Left cardiac atrium (tissue), 4 donors: ENCODE results near the gene MRPL10. TPM values are rescaled to one million over a fixed set of nuclear protein-coding genes. Genes with fewer than 3 reads are reported as not detected.

ENCODE experiments used
- ATAC-seq, 2 donors: fragments of 200-7000 bp; cut with Tn5 transposase; one replicate each; pipeline ENCODE4 v1.9.1; 2020; ENCODE audit warnings: mild to moderate bottlenecking in 2 of 2, moderate library complexity in 2 of 2
- DNase-seq: peaks from one replicate; pipeline ENCODE4 v3.0.0-alpha.2; 2020
- intact Hi-C, 2 donors: fragments of 100-400 bp; cut with DNase I; formaldehyde crosslinking; loops; one replicate each; pipeline versions ENCODE4 v1.14.1 to v1.15.1; 2022 to 2023
- total RNA-seq, 2 donors: library from RNA; stranded (reverse); fragmentation: NEBNext Ultra II Directional; extraction: Animal tissue kit (Norgen Biotek cat#: 25700); gene quantifications; one replicate each; pipeline ENCODE4 v1.2.1, GENCODE V29; 2021
- donor health status: DM: no; HTN: yes; CAD: no.
- donor health status: DM: no; HTN: yes; CAD: no; lungs with severe emphysema.
- donor health status: DM: yes; HTN: yes; CAD: no.
- donor health status: Dilated cardiomyopathy.

Gene MRPL10
- total RNA-seq, 2 donors from 2014 or later = 33.9 to 38.8 TPM

DNA sequence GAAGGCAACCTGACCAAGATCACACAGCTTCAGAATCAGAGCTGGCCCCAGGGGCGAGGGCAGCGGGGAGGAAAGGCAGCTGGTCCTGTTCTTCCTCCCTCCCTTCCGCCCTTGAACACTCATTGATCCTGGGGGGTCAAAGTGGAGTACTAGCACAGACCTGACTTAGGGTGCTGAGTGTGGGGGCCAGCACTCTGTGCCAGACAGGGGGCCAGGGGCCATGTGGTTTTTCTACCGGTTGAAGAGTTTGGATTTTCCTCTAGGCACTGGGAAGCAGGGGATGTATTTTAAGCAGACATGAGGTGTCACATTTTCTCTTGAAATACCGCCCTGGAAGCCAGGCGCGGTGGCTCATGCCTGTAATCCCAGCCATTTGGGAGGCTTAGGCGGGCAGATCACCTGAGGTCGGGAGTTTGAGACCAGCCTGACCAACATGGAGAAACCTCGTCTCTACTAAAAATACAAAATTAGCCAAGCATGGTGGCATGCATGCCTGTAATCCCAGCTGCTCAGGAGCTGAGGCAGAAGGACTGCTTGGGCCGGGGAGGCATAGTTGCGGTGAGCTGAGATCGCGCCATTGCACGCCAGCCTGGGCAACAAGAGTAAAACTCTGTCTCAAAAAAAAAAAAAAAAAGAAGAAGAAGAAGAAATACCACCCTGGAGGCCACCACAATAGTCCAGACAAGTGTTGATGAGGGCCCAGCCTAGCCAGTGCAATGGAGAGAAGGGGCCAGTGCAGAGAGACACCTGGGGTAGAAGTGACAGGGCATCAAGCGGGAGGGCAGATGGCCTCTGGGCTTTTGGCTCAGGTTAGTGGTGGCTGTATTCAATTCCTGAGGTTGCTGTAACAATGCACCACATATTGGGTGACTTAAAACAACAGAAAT is 25.1 kb downstream of the MRPL10 start:
- DNase-seq = no peak
- intact Hi-C loops = loop anchor here in 1 of 2 donors (10.0 kb wide), 1 partner anchor 141 kb away; no protein-coding TSS in a partner anchor
- ATAC-seq = no peak

DNA sequence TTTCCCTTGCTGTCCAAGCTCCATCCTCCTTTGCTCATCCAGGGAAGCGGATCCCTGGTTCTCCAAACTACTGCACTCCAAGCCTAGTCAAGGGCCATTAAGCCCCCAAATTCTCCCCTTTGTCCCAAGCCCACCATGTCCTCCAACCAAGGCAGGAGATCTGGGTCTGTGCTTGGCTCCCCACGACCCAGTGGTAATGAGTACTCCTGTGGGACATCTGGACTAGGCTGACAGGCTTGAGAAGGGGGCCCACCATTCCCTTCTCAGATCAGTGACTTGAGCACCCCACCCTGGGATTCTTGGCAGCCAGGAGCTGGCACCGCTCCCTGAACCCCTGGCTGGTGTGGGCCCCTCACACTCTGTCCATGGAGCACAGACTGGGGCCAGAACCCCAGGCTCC is 26.9 kb downstream of the MRPL10 start:
- ATAC-seq (no peak), DNase-seq (no peak)
- intact Hi-C loops = loop anchor here (5.0 to 10.0 kb wide), 2 partner anchors 107 to 140 kb away; no protein-coding TSS in a partner anchor

DNA sequence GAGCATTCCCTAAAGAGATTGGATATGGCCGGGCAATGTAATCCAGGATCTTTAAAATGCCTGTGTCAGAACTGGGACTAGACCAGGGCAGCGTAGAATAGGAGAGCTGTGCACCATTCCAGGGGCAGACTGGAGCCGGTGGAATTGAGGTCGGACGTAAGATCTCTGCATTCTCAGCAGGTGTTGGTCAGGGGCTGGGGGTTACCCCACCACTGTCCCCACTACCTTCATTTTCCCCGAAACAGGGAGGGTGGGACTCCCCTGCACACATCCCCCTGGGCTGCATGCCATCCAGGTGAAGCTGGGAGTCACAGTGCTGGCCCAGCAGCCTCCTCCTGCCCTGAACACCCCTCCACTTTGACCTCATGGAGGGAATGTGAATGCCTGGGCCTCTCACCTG is 27.6 kb downstream of the MRPL10 start:
- intact Hi-C loops = loop anchor here (5.0 to 10.0 kb wide), 2 partner anchors 106 to 139 kb away; no protein-coding TSS in a partner anchor
- DNase-seq (no peak), ATAC-seq (no peak)

DNA sequence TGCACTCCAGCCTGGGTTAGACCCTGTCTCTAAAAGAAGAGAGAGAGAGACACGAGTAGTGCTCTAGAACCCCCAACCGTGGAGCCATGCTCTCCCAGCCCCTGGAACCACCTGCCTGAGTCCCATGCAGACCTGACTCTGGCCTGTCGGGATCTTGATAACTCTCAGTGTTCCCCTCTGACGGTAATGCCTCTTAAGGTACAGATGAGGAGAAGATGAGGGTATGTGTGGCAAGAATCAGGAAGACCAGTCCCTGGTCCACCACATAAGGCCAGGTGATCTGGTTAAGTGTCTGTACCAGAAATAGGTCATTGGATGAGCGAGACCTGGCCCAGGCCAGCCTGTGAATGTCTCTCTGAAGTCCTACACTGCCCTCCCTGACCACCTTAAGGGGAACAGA is 28.1 kb downstream of the MRPL10 start:
- ATAC-seq (no peak), DNase-seq (no peak)
- intact Hi-C loops = loop anchor here (5.0 to 10.0 kb wide), 2 partner anchors 106 to 138 kb away; no protein-coding TSS in a partner anchor

DNA sequence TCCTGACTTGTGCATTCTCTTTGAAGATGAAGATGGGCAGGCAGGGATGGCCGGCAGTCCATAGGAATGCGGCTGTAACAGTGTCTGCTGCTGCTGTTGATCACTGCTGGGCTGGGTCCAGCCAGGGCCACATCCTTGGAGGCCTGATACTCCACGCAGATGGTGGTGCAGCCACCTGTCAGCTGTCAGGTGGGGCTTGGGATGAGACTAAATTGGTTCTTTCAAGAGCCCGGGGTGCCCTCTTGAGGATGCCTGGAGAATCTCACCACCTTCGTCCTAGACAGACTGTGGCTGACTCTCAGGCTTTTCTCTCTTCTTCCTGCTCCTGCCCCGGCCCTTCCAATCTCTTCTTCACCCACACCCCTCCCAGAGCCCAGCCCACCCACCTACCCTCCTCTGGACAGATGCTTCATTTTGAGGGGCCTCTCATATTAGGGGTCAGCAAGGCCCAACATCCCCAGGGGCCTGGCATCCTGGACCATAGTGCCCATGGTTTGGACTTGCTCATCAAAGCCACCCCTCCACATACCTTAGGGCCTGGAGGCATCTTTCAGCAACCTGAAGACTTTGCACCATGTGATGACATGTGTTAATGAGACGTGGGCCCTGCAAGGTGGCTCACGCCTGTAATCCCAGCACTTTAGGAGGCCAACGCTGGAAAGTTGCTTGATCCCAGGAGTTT is 28.9 kb downstream of the MRPL10 start:
- DNase-seq (no peak), ATAC-seq (peak; percentile 46 to 70)
- intact Hi-C loops = loop anchor here (5.0 to 10.0 kb wide), 2 partner anchors 105 to 138 kb away; no protein-coding TSS in a partner anchor

DNA sequence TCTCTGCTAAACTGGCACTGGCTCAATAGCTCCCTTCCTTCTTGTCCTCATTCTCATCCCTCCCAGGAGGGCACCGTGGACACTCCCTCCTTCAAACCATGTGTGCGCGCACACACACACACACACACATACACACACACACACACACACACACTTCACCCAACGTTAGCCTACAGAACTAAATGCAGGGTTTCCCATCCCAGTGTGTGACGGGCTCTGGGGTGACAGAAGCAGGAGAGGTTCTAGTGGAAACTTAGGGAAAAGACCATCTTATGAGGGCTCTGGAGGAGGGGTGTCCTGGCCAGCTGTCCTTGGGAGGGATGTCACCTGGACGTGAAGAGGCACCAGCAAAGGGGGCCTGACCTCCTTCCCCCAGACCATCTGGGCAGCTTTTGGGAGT is 29.4 kb downstream of the MRPL10 start:
- intact Hi-C loops = loop anchor here (5.0 to 10.0 kb wide), 2 partner anchors 105 to 137 kb away; no protein-coding TSS in a partner anchor
- DNase-seq = no peak
- no peak for ATAC-seq

DNA sequence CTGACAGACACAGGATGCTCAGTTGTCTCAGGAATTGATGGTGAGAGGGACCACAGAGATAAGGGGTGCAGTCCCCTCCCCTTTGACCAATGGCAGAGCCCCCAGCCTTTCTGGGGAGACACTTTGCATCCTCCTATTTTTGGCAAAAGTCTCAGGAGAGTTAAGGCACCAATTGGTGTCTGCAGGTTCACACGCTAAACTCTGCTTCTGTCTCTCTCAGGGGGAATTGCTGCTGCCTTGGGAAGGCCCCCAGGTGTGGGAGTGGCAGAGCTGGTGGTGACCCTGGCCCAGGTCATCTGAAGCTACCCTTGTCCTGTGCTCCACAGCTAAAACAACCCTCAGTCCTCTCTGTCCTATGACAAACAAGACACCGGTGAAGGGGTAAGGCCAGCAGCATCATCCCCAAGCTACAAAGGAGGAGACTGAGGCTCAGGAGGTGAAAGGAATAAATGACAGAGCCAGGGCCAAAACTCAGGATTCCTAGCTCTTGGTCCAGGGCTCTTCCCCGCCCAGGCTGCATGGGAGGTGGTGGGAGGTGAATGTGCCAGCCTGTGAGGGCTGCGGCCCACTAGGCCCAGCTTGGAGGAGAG is 30.1 kb downstream of the MRPL10 start:
- DNase-seq = no peak
- no peak for ATAC-seq
- intact Hi-C loops = loop anchor here (5.0 to 10.0 kb wide), 2 partner anchors 104 to 136 kb away; no protein-coding TSS in a partner anchor

DNA sequence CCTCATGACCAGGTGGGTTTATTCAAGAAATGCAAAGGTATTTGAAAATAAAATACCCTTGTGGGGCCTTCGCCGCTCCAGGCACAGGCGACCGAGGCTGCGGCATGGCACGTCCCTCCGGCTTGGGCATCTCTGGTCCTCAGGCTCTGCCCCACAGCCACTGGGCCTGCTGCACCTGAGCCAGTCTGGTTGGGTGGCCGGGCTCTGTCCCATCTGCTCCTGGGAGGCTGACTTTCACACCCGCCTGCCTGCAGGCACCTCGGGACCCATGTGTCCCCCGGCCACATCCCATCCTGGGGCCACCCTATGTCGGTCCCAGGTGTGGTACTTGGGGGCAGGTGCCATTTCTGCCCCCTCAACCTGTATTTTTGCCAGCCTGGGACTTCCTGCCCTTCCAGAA is 30.7 kb downstream of the MRPL10 start:
- intact Hi-C loops = loop anchor here (5.0 to 10.0 kb wide), 2 partner anchors 103 to 136 kb away; no protein-coding TSS in a partner anchor
- no peak for DNase-seq
- ATAC-seq = no peak

DNA sequence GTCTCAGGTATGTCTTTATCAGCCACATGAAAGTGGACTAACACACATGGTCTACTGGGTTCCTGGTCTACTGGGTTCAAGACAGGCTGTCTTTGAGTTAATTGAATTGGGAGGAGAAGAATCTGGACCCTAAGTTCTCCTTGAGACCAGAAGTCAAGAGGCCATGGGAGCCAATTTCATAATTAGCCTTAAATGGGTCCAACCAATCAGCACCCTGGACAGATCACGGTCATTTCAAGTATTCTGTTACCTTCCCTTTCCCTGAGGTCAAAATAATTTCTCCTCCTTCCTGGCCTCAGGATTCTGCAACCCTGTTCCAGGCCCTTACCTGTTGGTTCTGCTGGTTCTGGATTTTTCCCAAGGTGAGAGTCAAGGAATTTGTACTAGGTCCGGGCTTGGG is 33.5 kb downstream of the MRPL10 start:
- intact Hi-C loops = loop anchor here in 1 of 2 donors (10.0 kb wide), 2 partner anchors 63 to 133 kb away; partner anchors contain the start of gene TBX21
- ATAC-seq (no peak), DNase-seq (no peak)

DNA sequence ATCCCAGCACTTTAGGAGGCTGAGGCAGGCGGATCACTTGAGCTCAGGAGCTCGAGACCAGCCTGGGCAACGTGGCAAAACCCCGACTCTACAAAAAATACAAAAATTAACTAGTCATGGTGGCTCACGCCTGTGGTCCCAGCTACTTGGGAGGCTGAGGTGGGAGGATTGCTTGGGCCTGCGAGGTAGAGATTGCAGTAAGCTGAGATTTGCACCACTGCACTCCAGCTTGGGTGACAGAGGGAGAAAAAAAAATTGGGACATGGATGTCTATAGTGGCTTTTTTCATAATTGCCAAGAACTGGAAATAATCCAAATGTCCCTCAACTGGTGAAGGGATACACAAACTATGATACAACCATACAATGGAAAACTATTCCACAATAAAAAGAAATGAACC is 38.4 kb downstream of the MRPL10 start:
- DNase-seq (no peak), ATAC-seq (no peak)
- intact Hi-C loops = loop anchor here in 1 of 2 donors (10.0 kb wide), 2 partner anchors 58 to 128 kb away; partner anchors contain the start of gene TBX21

DNA sequence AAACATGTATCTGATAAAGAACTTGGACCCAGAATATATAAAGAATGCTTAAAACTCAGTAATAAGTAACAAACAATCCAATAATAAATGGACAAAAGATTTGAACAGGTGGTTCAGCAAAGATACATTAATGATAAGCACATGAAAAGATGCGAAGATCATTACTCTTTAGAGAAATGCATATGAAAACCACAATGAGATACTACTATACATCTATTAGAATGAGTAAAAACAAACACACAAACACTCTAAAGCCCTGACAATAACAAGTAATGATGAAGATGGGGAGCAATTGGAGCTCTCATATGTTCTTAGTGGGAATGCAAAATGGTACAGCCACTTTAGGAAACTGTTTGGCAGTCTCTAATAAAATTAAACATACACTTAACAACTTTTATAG is 38.9 kb downstream of the MRPL10 start:
- ATAC-seq = no peak

DNA sequence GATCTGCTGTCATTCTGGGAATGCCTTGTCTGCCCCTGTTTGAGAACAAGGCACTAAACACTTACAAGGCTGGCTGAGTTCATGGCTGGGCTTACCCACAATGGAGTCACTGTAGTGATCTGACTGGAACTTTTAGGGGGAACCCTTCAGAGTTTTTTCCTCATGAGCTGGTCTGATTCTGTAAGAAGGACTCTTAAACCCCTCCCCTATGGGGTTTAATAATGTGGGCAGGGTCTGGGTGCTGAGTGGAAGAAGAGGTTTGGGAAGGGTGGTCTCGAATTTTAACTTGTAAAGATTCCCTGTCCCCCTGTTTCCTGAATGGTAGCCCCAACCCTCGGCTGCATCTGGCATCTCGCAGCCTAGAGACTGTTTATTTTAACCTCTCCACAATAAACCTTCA is 40.3 kb downstream of the MRPL10 start:
- DNase-seq (no peak), ATAC-seq (no peak)
- intact Hi-C loops = loop anchor here in 1 of 2 donors (10.0 kb wide), 2 partner anchors 56 to 126 kb away; partner anchors contain the start of gene TBX21

More for the DNA sequence above, 38.9 kb downstream of the MRPL10 start:
- no peak for DNase-seq
- intact Hi-C loops = loop anchor here in 1 of 2 donors (10.0 kb wide), 2 partner anchors 58 to 128 kb away; partner anchors contain the start of gene TBX21

DNA sequence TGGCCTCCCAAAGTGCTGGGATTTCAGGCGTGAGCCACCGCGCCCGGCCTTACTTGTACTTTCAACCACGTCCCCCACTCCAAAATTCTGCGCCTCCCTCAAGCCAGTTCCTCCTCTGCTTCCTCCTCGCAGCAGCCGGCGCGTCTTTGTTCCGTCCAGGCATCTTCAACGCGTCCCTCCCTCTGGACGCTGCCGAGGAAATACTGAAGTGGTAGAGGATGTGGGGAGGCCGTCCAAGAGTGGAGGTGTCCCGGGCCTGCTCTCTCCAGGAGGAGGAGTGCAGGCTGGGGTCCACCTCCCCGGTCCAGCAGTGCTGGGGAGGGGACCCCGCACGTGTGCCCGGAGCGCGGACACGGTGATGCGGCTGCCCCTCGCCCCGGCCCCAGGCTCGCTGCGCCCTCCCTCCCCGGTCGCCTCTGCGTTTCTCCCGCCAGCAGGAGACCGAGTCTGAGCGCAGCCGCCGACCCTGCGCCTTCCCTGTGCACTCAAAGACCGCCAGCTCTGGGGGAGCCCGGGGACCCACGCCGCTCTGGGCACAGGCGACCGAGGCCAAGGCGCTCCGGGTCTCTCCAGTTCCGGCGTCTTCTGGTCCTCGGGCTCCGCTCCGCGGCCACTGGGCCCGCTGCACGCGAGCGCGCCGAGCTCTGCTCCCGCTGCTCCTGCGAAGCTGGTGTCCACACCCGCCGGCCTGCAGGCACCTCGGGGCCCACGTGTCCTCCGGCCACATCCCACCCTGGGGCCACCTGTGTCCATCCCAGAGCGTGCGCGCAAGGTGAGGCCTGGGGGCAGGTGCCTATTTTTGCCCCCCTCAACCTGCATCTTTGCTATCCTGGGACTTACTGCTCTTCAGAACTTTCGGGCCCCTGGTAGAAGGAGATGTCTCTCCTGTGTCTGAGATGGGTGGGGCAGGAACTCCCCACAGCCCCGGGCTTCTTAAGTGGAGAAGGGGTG is 41.5 kb downstream of the MRPL10 start:
- intact Hi-C loops = loop anchor here in 1 of 2 donors (10.0 kb wide), 2 partner anchors 55 to 125 kb away; partner anchors contain the start of gene TBX21
- ATAC-seq (peak; percentile 94 to 95), DNase-seq (peak; percentile 55)

DNA sequence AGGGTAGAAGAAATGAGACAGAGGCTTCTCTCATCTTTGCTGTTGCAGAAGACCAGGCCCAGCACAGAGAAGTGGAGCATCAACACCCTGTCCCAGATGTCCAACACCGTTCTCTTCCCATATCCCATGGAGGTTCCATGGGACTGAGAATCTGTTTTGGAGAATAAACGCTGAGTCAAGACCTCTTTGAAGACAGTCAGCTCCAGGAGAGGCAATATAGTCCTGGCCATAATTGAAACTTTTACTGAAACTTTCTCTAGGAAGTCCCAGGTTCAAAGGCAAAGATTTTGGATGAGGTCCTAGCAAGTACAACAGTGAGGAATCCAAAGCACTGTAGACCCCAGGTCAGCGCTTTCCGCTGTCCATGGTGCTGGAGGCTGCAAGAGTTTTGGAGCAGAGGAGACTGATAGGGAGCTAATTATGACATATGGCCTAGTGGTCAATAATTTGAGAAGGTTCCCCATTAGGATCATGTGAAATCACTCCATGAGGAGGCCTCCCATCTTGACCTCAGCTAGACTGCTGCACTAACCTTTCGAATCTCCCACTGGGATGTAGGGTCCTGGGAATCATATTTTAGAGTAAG is 45.7 kb downstream of the MRPL10 start:
- ATAC-seq = no peak
- intact Hi-C loops = no loop called here
- DNase-seq = no peak

DNA sequence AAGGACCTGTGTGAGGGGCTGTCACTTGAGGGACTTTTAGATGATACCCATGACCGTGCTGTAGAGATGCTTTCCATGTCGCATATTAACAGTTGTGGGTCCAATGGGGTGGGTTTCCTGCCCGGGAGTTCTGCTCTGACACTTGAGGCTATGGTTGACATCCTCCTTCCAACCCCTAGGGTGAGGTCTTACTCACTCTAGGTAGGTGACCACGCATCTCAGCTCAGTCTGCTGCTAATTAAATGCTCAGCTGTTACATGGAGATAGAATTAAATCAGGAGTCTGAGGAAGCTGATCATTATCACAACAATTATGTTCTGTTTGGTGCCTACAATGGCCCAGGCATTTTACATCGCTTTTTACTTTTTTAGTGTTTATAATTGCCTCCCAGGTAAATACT is 49.9 kb downstream of the MRPL10 start:
- intact Hi-C loops = no loop called here
- DNase-seq (no peak), ATAC-seq (no peak)

DNA sequence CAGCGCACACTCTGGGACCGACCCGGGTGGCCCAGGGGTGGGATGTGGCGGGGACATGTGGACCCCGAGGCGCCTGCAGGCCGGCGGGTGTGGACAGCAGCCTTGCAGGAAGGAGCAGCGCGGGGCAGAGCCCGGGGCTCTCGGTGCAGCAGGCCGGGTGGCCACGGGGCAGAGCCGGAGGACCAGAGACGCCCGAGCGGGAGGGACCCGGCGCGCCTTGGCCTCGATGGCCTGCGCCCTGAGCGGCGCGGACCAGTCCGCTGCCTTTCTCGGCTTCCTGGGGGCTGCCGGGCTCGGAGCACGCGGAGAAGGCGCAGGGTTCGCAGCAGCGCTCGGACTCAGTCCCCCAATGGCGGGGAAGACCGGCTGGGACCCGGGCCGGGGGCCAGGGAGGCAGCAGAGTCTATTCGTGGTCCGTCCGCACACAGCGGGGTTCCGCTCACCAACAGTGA is 53.1 kb downstream of the MRPL10 start:
- ATAC-seq = no peak
- intact Hi-C loops = no loop called here

More for the DNA sequence above, 53.1 kb downstream of the MRPL10 start:
- no peak for DNase-seq
